Nephron progenitor cell (in vitro differentiated cells): Measurements from ENCODE around the gene PLXDC1.

Experiments used
- DNase-seq: peaks from one replicate; pipeline ENCODE4 v3.0.0; 2021
- H3K27ac Mint-ChIP-seq: 2 replicates; pipeline ENCODE4 v1.8.0; 2021; ENCODE audit warnings: mild to moderate bottlenecking, moderate library complexity, mixed read lengths
- H3K27me3 Mint-ChIP-seq: 2 replicates; pipeline ENCODE4 v1.8.0; 2021; ENCODE audit warnings: mild to moderate bottlenecking, low read depth, mixed read lengths; ENCODE audit not compliant: poor library complexity
- H3K36me3 Mint-ChIP-seq: 2 replicates; pipeline ENCODE4 v1.8.0; 2021; ENCODE audit warnings: low read depth, mixed read lengths
- H3K4me1 Mint-ChIP-seq: 2 replicates; pipeline ENCODE4 v1.8.0; 2021; ENCODE audit warnings: mixed read lengths
- H3K4me3 Mint-ChIP-seq: 2 replicates; pipeline ENCODE4 v1.8.0; 2021; ENCODE audit warnings: mild to moderate bottlenecking, moderate library complexity, mixed read lengths
- H3K9me3 Mint-ChIP-seq: 2 replicates; pipeline ENCODE4 v1.8.0; 2021; ENCODE audit warnings: mild to moderate bottlenecking, moderate library complexity, mixed read lengths
- CTCF ChIP-seq: fragments of 200-600 bp; sonication (generic); IDR thresholded peaks from 2 replicates; pipeline ENCODE4 v1.5.0; 2021; ENCODE audit warnings: antibody characterized with exemption

The PLXDC1 gene

GRCh38 chr17:39101091-39101490 lies 50.3 kb downstream of the PLXDC1 start:
- DNase-seq: no peak
- no peak overlapping the region for H3K4me3 Mint-ChIP-seq
- H3K27me3 Mint-ChIP-seq: peaks cover 19% of the 10 kb centered on the region
- H3K9me3 Mint-ChIP-seq: no peaks in the 10 kb centered on the region
- peaks cover 41% of the 10 kb centered on the region for H3K4me1 Mint-ChIP-seq
- no peaks in the 10 kb centered on the region for H3K36me3 Mint-ChIP-seq
- no peak overlapping the region for H3K27ac Mint-ChIP-seq
- TF ChIP-seq CTCF: no peak

DNA sequence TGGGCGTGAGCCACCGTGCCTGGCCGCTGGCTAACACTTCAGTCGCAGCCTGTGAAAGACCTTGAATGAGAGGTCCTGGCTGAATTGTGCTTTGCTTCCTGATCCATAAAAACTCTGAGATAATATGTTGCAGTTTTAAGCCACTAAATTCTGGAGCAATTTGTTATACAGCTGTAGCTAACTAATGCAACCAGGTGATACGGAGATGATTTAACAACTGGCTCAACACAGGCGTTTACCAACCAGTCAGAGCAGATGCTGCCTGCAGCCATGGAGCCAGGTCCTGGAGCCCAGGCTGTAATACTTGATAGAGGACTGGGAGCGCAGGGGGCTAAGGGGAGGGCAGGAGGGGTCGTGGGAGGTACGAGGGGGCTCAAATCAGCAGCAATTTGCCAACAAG lies 50.9 kb downstream of the PLXDC1 start:
- Mint-ChIP-seq H3K36me3 (no peaks in the 10 kb centered on the region), H3K4me3 (no peak overlapping the region), H3K4me1 (peaks cover 46% of the 10 kb centered on the region), H3K27ac (no peak overlapping the region), H3K27me3 (peaks cover 19% of the 10 kb centered on the region), H3K9me3 (no peaks in the 10 kb centered on the region)
- DNase-seq: no peak
- TF ChIP-seq CTCF: no peak

GRCh38 chr17:39099663-39100286 lies 51.7 kb downstream of the PLXDC1 start:
- Mint-ChIP-seq H3K27me3 (peaks cover 15% of the 10 kb centered on the region), H3K27ac (no peak overlapping the region), H3K36me3 (no peaks in the 10 kb centered on the region), H3K4me3 (no peak overlapping the region), H3K4me1 (peaks cover 52% of the 10 kb centered on the region), H3K9me3 (no peaks in the 10 kb centered on the region)
- no peak for TF ChIP-seq CTCF
- no peak for DNase-seq

DNA sequence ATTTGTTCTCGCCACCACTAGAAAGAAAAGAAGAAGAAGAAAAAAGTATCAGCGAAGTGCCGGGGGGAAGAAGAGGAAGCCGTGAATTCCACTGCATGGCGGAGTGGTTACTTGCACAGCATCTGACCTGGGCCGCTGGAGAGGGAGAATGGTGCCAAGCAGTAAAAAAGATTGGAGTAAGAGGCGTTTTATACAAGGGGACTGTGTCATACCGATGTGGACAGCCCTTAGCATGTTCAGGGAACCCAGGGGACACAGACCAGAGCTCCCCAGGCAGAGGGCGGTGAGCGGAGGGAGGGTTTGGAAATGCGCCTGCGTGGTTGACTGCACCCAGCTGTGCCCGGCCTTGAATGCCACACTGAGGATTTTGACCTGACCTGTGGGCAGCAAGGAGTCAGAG lies 52.8 kb downstream of the PLXDC1 start:
- TF ChIP-seq CTCF: no peak
- Mint-ChIP-seq H3K27me3 (peaks cover 8% of the 10 kb centered on the region), H3K9me3 (no peaks in the 10 kb centered on the region), H3K27ac (no peak overlapping the region), H3K36me3 (no peaks in the 10 kb centered on the region), H3K4me1 (peaks cover 64% of the 10 kb centered on the region), H3K4me3 (no peak overlapping the region)
- DNase-seq: peak; percentile 33

DNA sequence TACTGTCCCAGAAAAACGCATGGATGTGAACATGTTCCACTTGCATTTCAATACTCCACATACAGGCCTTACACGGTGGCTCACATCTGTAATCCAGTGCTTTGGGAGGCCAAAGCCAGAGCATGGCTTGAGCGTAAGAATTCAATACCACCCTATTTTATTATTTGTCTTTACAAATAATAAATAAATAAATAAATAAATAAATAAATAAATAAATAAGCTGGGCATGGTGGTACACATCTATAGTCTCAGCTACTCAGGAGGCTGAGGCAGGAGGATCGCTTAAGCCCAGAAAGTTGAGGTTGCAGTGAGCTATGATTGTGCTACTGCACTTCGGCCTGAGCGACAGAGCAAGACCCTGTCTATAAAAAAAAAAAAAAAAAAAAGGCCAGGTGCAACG lies 53.9 kb downstream of the PLXDC1 start:
- H3K27ac Mint-ChIP-seq: no peak overlapping the region
- DNase-seq: no peak
- peaks cover 66% of the 10 kb centered on the region for H3K4me1 Mint-ChIP-seq
- H3K4me3 Mint-ChIP-seq: no peak overlapping the region
- no peaks in the 10 kb centered on the region for H3K36me3 Mint-ChIP-seq
- H3K9me3 Mint-ChIP-seq: no peaks in the 10 kb centered on the region
- H3K27me3 Mint-ChIP-seq: peaks cover 12% of the 10 kb centered on the region
- no peak for TF ChIP-seq CTCF

DNA sequence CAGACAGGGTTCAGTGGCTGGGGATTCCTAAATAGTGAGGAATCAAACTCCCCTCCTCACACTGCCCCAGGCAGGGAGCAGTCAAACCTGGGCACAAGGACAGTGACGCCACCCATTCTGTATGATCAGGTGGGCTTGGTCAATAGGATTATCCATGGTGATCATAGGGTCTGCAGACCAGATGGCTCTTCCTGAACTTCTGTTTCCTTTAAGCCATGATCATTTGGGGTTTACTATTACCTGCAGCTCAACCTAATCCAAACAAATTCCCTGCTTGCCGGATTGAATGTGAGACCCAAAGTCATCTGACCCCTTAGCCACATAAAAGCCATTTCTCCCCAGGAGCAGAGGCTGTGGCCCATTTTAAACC lies 54.3 kb downstream of the PLXDC1 start:
- Mint-ChIP-seq H3K4me3 (no peak overlapping the region), H3K27ac (no peak overlapping the region), H3K36me3 (no peaks in the 10 kb centered on the region), H3K27me3 (peaks cover 12% of the 10 kb centered on the region), H3K4me1 (peaks cover 70% of the 10 kb centered on the region), H3K9me3 (no peaks in the 10 kb centered on the region)
- no peak for DNase-seq
- no peak for TF ChIP-seq CTCF
